A549 (cell line): ENCODE results near the gene HTN1.

Source experiments
- CTCF ChIP-seq: fragments of >200 bp; sonication (Bioruptor Twin); formaldehyde crosslinking; IDR thresholded peaks from 3 replicates; pipeline ENCODE4 v1.5.1; 2016
- EP300 ChIP-seq, 2 experiments: fragments of >200 bp; sonication (Bioruptor Twin); formaldehyde crosslinking; IDR thresholded peaks; 2 replicates in 1 of 2; 3 replicates in 1 of 2; pipeline ENCODE4 v1.6.1; 2016 to 2017
- HDAC2 ChIP-seq: fragments of 200-600 bp; sonication (generic); IDR thresholded peaks from 2 replicates; pipeline ENCODE4 v1.6.1; 2016
- MAX ChIP-seq: IDR thresholded peaks from 2 replicates; pipeline ENCODE4 v1.6.1; 2012
- MYC ChIP-seq: IDR thresholded peaks from 2 replicates; pipeline ENCODE4 v1.6.1; 2012; ENCODE audit warnings: mild to moderate bottlenecking, inconsistent platforms, low read length, improper control_type of control experiment, borderline replicate concordance
- PBX3 ChIP-seq: IDR thresholded peaks from 2 replicates; pipeline ENCODE4 v1.6.1; 2012
- POLR2A ChIP-seq: IDR thresholded peaks from 2 replicates; pipeline ENCODE4 v1.6.1; 2012; ENCODE audit warnings: mild to moderate bottlenecking, low read length
- RFX5 ChIP-seq: fragments of 450-650 bp; IDR thresholded peaks from 2 replicates; pipeline ENCODE4 v1.7.1; 2014; ENCODE audit warnings: antibody characterized with exemption, mild to moderate bottlenecking, moderate library complexity
- SMC3 ChIP-seq: fragments of >200 bp; sonication (Bioruptor Twin); formaldehyde crosslinking; IDR thresholded peaks from 3 replicates; pipeline ENCODE4 v1.6.1; 2018; ENCODE audit warnings: inconsistent platforms

- TF ChIP-seq CTCF (no peak), POLR2A (no peak), EP300 (IDR thresholded peaks at IDR 0.05) (no peak), MYC (no peak), SMC3 (no peak), PBX3 (no peak), HDAC2 (no peak), RFX5 (no peak), MAX (no peak)
Measured at GRCh38 chr4:70023218-70023617, 27.0 kb upstream of the HTN1 start.
